C4-2B (cell line): ENCODE results near the gene SMIM8.

Source experiments
- ZFX ChIP-seq: fragments of 450-650 bp; IDR thresholded peaks from 2 replicates; pipeline ENCODE4 v1.6.1; 2017
- TF ChIP-seq, protein P1 (sequence below): fragments of 450-650 bp; conservative IDR thresholded peaks from 2 replicates; pipeline ENCODE4 v1.5.1; 2017; ENCODE audit warnings: mild to moderate bottlenecking

DNA sequence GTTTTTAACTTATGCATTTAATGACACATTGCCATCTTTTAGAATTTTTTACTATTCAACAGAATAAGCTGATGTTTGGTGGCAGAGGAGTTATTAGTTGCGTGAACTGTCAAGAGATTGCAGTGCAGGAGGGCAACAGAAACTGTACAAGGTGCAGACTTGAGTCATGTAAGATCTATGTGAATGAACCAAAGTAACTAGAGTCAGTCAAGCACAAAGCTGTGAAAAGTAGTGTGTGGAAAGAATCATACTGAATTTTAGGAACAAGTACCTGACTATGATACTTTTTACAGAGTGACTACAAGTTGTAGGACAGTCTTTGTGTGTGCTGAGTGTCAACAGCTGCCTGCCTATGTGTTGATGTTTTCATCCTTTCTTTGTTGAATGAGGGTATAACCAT lies 19.5 kb downstream of the SMIM8 start:
- no peak for TF ChIP-seq ZFX
- TF ChIP-seq, protein P1, sequence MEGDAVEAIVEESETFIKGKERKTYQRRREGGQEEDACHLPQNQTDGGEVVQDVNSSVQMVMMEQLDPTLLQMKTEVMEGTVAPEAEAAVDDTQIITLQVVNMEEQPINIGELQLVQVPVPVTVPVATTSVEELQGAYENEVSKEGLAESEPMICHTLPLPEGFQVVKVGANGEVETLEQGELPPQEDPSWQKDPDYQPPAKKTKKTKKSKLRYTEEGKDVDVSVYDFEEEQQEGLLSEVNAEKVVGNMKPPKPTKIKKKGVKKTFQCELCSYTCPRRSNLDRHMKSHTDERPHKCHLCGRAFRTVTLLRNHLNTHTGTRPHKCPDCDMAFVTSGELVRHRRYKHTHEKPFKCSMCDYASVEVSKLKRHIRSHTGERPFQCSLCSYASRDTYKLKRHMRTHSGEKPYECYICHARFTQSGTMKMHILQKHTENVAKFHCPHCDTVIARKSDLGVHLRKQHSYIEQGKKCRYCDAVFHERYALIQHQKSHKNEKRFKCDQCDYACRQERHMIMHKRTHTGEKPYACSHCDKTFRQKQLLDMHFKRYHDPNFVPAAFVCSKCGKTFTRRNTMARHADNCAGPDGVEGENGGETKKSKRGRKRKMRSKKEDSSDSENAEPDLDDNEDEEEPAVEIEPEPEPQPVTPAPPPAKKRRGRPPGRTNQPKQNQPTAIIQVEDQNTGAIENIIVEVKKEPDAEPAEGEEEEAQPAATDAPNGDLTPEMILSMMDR, result no peak
